GM19438 (cell line): ENCODE measurements around the gene IL17A.
A peak's percentile ranks its signal among the peaks of the same experiment; 100 is the strongest.

Experiments used
- ATAC-seq: cut with Tn5 transposase; IDR thresholded peaks from one replicate; pipeline ENCODE4 v1.9.1; 2021; ENCODE audit warnings: low read depth; ENCODE audit not compliant: unreplicated experiment

IL17A gene

GRCh38 chr6:52186075-52186474 is at the start of gene IL17A:
Gene IL17A, plus strand, starts transcription at chr6:52186375. Its CDS starts 57 bp downstream, at chr6:52186432.
- no peak for ATAC-seq

GRCh38 chr6:52136934-52137467 is 49.2 kb upstream of the IL17A start:
- no peak for ATAC-seq

GRCh38 chr6:52138284-52138683 is 47.9 kb upstream of the IL17A start:
- ATAC-seq = no peak

GRCh38 chr6:52139985-52140680 is 46.0 kb upstream of the IL17A start:
- no peak for ATAC-seq

GRCh38 chr6:52141596-52141995 is 44.6 kb upstream of the IL17A start:
- no peak for ATAC-seq

GRCh38 chr6:52142556-52142955 is 43.6 kb upstream of the IL17A start:
- ATAC-seq = no peak

GRCh38 chr6:52143551-52143950 is 42.6 kb upstream of the IL17A start:
- no peak for ATAC-seq

- ATAC-seq = no peak
Measured at GRCh38 chr6:52144196-52145076, 41.7 kb upstream of the IL17A start.

GRCh38 chr6:52146851-52147445 is 39.2 kb upstream of the IL17A start:
- ATAC-seq = no peak

- no peak for ATAC-seq
Measured at GRCh38 chr6:52149076-52149475, 37.1 kb upstream of the IL17A start.

GRCh38 chr6:52149949-52150348 is 36.2 kb upstream of the IL17A start:
- no peak for ATAC-seq

GRCh38 chr6:52152070-52152423 is 34.1 kb upstream of the IL17A start:
- ATAC-seq = no peak

- no peak for ATAC-seq
Measured at GRCh38 chr6:52152711-52153160, 33.4 kb upstream of the IL17A start.

- ATAC-seq = no peak
Measured at GRCh38 chr6:52154381-52154780, 31.8 kb upstream of the IL17A start.

GRCh38 chr6:52155791-52156576 is 30.2 kb upstream of the IL17A start:
- ATAC-seq = peak; percentile 94

GRCh38 chr6:52157301-52157941 is 28.8 kb upstream of the IL17A start:
- peak; percentile 48 for ATAC-seq

GRCh38 chr6:52160472-52161104 is 25.6 kb upstream of the IL17A start:
- ATAC-seq = no peak

GRCh38 chr6:52161689-52162438 is 24.3 kb upstream of the IL17A start:
- ATAC-seq = no peak
